Hematopoietic multipotent progenitor cell treated with erythropoietin and hydrocortisone succinate and interleukin-3 and kit ligand, for 8 days (in vitro differentiated cells): ENCODE measurements around the gene UGT1A9.

Experiments
- DNase-seq: peaks from one replicate; pipeline ENCODE4 v3.0.0-alpha.2; 2015

Gene UGT1A9

GRCh38 chr2:233764761-233765160 is 93.1 kb downstream of the UGT1A9 start:
- DNase-seq = no peak

DNA sequence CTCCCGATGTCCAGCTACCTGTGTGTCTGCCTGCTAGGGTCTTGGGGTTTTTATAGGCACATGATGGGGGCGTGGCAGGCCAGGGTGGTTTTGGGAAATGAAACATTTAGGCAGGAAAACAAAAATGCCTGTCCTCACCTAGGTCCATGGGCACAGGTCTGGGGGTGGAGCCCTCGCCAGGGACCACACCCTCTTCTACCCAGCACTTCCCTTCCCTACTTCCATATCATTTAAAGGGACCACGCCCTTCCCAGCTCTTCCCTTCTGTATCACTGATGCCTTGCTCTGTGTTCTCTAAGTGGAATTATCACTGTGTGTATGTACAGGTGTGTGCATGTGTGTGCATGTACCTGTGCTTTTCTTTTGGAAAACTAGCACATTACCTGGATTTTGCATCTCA is 94.7 kb downstream of the UGT1A9 start:
- no peak for DNase-seq

DNA sequence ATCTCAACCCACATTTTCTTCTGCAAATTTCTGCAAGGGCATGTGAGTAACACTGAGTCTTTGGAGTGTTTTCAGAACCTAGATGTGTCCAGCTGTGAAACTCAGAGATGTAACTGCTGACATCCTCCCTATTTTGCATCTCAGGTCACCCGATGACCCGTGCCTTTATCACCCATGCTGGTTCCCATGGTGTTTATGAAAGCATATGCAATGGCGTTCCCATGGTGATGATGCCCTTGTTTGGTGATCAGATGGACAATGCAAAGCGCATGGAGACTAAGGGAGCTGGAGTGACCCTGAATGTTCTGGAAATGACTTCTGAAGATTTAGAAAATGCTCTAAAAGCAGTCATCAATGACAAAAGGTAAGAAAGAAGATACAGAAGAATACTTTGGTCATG is 96.4 kb downstream of the UGT1A9 start:
- no peak for DNase-seq

DNA sequence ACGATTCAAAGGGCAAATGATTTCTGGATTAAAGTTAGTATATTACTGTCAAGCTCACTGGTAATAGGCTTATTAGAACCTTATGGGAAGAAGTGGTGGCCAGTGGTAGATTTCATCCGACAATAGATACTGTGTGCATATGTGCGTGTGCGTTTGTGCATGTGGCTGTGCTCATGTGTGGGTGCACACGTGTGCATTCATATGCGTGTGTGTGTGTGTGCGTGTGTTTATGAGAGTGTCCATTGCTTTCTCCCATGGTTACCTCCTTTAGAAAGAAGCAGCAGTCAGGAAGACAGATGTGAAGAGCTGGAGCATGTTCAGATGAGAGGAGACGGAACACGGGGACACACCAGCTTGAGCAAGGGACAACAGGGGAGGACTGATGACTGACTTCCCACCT is 97.6 kb downstream of the UGT1A9 start:
- DNase-seq = no peak

DNA sequence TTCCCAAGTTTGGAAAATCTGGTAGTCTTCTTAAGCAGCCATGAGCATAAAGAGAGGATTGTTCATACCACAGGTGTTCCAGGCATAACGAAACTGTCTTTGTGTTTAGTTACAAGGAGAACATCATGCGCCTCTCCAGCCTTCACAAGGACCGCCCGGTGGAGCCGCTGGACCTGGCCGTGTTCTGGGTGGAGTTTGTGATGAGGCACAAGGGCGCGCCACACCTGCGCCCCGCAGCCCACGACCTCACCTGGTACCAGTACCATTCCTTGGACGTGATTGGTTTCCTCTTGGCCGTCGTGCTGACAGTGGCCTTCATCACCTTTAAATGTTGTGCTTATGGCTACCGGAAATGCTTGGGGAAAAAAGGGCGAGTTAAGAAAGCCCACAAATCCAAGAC is 100.5 kb downstream of the UGT1A9 start:
- no peak for DNase-seq

GRCh38 chr2:233772583-233772982 is 100.9 kb downstream of the UGT1A9 start:
- DNase-seq = no peak

GRCh38 chr2:233773854-233774253 is 102.2 kb downstream of the UGT1A9 start:
- DNase-seq = no peak

GRCh38 chr2:233775414-233775813 is 103.7 kb downstream of the UGT1A9 start:
- no peak for DNase-seq

GRCh38 chr2:233778030-233778429 is 106.3 kb downstream of the UGT1A9 start, which contains the start of gene MROH2A:
Gene MROH2A, plus strand, starts transcription at chr2:233778330. Its CDS starts 1,029 bp downstream, at chr2:233779359.
- DNase-seq = no peak

DNA sequence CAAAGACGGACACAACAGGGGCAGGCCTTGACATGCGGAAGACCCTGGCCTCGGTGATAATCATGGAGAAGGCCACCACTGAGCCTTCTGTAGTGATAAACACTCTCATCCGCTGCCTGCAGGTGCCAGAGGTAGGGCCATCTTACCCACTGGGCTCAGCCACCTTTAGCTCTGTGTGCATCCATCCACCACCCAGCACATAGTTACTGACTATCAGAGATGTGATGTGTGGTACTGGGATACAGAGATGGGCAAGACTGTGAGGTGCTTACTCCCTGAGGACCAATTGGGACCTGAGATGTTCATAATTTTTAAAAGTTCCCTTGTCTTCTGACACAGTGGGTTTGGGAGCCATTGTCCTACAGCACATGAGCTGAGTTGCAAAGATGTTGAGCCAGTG is 108.0 kb downstream of the UGT1A9 start:
- DNase-seq = no peak

DNA sequence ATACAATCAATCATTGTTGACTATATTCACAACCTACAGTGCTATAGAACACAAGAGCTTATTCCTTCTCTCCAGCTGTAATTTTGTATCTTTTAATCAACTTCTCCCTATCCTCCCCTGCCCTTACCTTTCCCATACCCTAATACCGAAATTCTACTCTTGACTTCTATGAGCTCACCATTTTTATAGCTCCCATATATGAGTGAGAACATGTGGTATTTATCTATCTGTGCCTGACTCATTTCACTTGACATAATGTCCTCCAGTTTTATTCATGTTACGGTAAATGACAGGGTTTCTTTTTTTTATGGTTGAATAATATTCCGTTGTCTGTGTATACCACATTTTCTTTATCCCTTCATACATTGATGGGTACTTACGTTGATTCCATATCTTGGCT is 109.1 kb downstream of the UGT1A9 start:
- no peak for DNase-seq

GRCh38 chr2:233789554-233789953 is 117.9 kb downstream of the UGT1A9 start:
- DNase-seq = no peak

DNA sequence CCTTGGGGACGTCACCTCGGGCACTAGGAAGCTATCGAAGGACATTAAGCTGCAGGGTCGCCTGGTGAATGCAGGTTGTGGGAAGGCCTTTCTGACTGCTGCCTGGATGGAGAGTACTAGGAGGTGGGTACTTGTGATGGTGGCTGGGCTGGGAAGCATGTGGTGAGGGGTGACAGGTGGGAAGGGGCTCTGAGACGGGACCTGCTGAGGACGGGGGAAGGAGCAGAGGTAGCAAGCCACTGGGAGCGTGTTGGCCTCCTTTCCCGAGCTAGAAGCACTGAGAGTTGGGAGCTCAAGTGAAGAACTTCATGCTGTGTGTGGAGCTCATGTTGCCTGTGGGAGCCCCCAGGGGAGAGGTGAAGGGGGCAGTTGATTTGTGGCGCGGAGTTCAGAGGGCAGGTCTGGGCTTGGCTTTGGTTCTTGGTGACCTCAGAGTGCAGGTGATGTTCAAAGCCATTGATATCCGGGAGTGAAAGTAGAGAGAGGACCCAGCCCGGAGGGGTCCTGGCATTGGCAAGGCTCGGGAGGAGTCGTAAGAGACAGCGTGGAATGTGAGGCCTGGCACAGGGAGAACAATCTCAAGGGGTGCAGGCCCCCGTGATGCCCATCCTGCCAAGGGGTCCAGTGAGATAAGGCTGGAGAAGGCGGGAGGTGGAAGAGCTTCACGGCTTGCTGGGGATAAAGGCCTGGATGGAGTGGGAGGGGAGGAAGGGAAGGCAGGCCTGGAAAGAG is 119.6 kb downstream of the UGT1A9 start:
- DNase-seq = no peak

DNA sequence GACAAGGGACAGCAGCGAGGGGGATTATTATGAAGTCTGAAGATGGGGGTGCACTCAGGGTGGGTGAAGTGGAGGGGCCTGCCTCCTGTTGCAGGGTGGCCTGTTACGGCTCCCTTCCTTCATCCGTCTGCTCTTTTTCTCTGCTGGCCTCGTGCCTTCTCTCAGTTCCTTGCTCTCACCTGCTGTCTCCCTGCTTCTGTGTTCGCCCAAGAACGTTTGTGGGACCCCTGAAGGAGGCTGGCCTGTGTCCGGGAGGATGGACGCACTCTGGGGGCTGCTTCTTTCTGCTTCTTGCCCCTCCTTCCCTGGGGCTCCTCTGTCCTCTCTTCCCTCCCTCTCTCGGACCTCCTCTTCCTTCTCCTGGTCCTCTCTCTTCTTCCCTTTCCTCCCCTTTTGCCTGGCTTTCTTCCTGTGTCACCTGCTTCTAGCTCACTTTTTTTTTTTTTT is 120.2 kb downstream of the UGT1A9 start:
- DNase-seq = no peak

- no peak for DNase-seq
Observed at GRCh38 chr2:233792720-233793119, 121.0 kb downstream of the UGT1A9 start.

- DNase-seq = no peak
Observed at GRCh38 chr2:233793465-233794127, 121.9 kb downstream of the UGT1A9 start.

- no peak for DNase-seq
Observed at GRCh38 chr2:233794128-233794658, 122.5 kb downstream of the UGT1A9 start.

GRCh38 chr2:233795735-233796171 is 124.1 kb downstream of the UGT1A9 start:
- DNase-seq = no peak

GRCh38 chr2:233796254-233796653 is 124.6 kb downstream of the UGT1A9 start:
- peak; percentile 20 for DNase-seq

- DNase-seq = no peak
Observed at GRCh38 chr2:233798335-233799086, 126.8 kb downstream of the UGT1A9 start.

- no peak for DNase-seq
Observed at GRCh38 chr2:233799087-233799665, 127.5 kb downstream of the UGT1A9 start.

GRCh38 chr2:233799716-233800115 is 128.0 kb downstream of the UGT1A9 start:
- no peak for DNase-seq

DNA sequence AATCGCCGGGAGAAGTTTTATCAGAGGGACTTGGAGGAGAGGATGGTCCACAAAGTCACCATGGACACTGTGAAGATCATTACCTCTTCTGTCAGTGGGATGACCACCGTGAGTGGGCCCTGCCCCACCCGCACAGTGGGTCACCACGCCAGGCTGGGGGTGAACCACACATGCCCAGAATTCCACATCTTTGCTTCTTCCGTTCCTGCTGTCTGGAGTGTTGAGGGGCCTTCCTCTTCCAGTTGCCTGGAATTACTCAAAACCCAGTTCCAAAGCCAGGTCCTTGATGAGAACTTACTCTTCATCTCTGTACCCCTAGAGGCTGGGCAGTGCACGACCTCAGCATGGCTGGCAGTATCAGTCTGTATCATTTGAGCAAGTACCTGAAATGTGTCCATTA is 128.5 kb downstream of the UGT1A9 start:
- no peak for DNase-seq
